Measurements from ENCODE around the gene OR10J1.
"Not testable (repeated sequence)": the region's sequence is repeated elsewhere in the genome, so short reads cannot be mapped to it uniquely, and the experiment has no call there.

OR10J1 gene, protein sequence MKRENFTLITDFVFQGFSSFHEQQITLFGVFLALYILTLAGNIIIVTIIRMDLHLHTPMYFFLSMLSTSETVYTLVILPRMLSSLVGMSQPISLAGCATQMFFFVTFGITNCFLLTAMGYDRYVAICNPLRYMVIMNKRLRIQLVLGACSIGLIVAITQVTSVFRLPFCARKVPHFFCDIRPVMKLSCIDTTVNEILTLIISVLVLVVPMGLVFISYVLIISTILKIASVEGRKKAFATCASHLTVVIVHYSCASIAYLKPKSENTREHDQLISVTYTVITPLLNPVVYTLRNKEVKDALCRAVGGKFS

GRCh38 chr1:159439422-159439821, at the start of gene OR10J1:
TSS of gene OR10J1 (plus strand) at chr1:159439722. CDS start at chr1:159439792, 70 bp downstream.
- no peak for DNase-seq

DNA sequence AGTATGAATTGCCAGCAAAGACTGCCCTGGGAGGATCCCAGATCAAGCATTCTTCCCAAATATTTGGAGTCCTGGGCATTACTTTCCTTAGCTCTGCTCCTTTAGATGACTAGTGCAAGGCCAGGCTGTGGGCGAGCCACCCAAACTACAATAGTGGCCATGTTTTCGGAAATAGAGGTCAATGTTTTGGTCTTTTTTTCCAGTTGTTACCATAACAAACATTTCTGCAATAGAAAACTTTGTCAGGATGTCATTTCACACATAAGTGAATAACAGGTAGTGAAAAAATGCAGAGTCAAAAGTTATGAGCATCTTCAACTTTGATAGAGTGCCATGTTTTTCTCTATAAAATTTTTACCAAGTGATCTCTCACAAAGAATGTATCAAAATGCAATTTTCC, 32.7 kb upstream of the OR10J1 start:
- DNase-seq = no peak

- DNase-seq = no peak
These were observed 30.6 kb upstream of the OR10J1 start for GRCh38 chr1:159408862-159409400.

- no peak for DNase-seq
These were observed 17.7 kb upstream of the OR10J1 start for GRCh38 chr1:159421821-159422220.

- DNase-seq = no peak
These were observed 11.0 kb upstream of the OR10J1 start for GRCh38 chr1:159428536-159428935.

DNA sequence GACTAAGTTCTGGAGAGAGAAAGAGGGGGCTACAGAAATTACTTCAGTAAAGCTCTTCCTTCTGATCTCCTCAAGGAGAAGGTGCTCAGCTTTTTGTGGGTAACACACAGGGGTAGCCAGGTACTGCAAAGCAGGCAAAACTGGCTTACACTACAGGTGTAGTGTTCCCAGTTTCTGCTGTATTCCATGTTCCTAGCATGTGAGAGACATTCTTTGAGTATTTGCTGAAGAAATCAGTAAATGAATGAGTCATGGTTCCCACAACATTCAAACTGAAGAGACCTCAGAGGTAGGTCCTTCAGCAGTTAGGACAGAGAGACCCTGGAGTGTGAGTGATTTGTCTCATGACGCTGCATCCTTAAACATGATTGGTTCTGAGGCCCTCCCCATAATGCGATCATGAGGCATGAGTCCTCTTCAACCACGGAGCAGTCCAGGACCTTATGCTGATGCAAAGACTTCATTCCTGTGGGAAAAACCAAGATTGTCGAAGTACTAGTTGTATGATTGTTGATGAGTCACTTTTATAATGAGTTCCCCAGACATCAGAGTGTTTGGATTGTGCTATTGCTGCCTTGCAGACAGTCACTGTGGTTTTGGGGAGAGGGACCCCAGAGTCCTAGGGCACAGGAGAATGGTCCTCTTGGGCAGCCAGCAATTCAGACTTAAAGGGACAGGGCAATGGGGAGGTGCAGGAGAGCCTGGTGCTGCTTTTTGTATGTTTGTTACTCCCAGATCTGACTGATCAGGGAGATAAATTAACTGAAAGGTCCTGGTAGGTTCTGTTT, 10.3 kb upstream of the OR10J1 start:
- DNase-seq = no peak

DNA sequence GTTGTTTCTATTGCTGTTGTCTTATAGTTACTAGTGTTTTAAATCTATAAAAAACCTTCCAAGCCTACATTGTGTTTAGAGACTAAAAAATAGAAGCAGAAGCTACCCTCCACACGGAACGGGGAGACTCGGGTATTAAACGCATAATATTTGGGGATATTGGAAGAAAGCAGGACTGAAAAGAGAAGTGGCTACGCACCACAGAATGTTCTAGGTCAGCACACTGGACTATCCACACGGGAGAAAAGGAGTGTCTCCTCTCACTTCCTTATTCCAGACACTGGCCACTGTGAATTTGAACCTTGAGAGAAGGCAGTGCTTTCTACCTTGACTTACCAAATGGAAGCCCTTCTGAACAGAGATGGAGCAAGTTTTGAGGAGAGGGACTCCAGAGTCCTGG, 8.5 kb upstream of the OR10J1 start:
- DNase-seq = no peak

DNA sequence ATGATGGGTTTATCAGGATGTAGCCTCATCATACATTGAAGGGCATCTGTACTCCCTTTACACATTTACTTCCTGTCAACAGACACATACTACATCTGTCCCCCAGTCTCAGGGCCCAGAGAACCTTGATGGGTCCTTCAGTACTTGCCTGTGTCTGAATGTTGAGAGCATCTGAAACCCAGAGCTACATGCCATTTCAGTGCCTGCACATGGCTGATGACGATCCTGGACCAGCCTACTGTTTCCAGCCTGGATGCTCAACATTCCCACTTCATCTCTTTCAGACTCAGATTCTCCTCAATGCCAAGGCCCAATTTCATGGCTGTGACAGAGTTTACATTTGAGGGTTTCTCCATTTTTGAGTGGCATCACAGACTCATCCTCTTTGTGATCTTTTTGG, 7.6 kb upstream of the OR10J1 start, which contains the start of gene OR10J4:
OR10J4 (plus strand) TSS at position 301 of the 400 bp plus-strand sequence.
- DNase-seq = no peak

GRCh38 chr1:159436469-159436868, 3.1 kb upstream of the OR10J1 start:
- no peak for DNase-seq

DNA sequence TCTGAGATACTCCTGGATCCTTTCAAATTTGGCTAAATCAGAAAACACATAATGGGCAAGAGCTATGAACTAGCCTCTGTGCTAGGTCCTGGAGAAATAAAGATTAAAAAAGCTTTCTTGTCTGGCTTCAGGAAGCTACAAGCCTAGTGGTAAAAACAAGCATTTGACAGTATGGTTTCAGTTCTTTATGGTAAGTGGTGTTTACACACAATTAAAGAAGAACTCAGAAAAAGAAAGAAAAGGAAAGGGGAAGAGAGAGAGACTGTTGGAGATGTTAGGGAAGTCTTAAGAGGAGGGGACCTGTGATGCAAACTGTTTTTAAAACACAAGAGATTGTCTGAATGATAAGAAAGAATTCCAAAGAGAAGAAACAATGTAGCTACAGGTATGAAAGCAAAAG, 1.8 kb downstream of the OR10J1 start:
- DNase-seq = no peak

- no peak for DNase-seq
These were observed 2.9 kb downstream of the OR10J1 start for GRCh38 chr1:159442428-159442827.

GRCh38 chr1:159443066-159443750, 3.7 kb downstream of the OR10J1 start:
- no peak for DNase-seq

DNA sequence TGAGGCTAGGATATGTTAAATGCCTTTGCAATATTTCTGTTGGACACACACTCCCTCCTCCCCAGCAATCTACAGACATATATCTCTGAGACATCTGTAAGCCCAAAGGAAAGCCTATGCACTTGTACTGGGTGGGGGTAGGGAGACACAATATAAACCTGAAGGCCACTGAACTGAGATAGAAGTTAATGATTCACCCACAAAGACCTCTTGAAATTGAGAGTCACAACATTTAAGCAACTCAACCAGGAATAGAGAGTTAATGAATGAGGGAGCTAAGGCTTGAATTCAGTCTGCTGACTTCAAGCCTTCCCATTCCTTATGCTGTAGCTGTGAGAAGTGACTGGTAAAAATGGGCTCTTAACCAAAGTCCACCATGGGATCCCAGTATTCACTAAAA, 5.0 kb downstream of the OR10J1 start:
- no peak for DNase-seq

DNA sequence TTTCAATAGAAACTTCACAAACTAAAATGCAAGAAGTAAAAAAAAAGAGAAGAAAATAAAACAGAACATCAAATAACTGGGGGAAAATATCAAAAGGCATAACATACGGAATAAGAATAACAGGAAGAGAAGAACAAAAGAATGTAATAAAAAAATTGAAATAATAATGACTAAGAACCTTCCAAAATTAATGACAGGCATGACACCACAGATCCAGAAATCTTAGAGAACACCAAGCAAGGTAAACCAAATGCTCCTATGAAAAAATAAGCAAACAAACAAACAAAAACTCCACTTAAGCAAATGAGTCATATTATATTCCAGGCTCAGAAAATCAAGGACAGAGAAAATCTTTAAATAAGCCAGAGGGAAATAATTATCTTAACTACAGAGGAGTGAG, 8.7 kb downstream of the OR10J1 start:
- DNase-seq = no peak

- not testable (repeated sequence) for DNase-seq
These were observed 10.1 kb downstream of the OR10J1 start for GRCh38 chr1:159449605-159450004.

- DNase-seq = no peak
These were observed 20.0 kb downstream of the OR10J1 start for GRCh38 chr1:159459551-159459950.

- DNase-seq = no peak
These were observed 25.7 kb downstream of the OR10J1 start for GRCh38 chr1:159465191-159465603.

GRCh38 chr1:159468321-159468720, 28.8 kb downstream of the OR10J1 start:
- no peak for DNase-seq

GRCh38 chr1:159469921-159470533, 30.5 kb downstream of the OR10J1 start:
- no peak for DNase-seq

DNA sequence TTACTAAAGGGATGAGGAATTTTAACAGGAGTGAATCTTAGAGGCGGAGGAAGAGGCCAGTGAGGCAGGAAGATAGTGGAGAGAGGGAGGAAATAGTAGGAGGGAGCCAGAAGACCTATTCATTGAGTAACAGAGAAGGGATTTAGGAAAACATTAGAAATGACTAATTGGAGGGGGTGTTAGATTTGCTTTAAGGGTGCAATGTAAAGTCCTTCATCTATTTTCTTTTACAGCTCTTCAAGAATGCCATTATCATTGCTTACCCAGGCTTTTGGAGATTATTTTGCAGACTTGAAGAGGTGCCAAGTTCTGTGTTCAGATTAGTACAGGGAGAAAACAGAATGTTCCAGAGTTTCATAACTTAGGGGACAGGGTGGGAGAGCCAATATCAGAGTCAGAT, 33.8 kb downstream of the OR10J1 start:
- DNase-seq = no peak

GRCh38 chr1:159474926-159475325, 35.4 kb downstream of the OR10J1 start:
- DNase-seq = no peak

- no peak for DNase-seq
These were observed 44.0 kb downstream of the OR10J1 start for GRCh38 chr1:159483501-159483900.
